ENCODE measurements around the gene CTDSP1.

Gene CTDSP1

DNA sequence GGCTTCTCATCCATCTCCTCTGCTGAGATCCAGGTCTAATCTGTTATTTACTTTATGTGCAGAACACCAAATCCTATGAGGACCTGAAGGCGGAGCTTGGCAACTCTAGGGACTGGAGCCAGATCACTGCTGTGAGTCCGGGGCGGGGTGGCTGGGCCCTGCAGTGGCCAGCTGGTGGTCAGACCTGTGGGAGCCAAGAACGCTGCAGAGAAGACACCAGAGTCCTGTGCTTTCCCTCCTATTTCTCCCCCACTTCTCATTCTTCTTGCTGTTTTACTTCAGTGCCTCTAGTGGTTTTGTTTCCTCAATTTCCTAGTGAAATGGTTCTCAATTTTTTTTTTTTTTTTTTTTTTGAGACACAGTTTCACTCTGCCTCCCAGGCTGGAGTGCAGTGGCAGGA is 38.9 kb downstream of the CTDSP1 start:
- peak in 1 of 2 donors; percentile 21 for DNase-seq (ENCODE audit: low read depth in 2 of 2)
- H3K4me3 ChIP-seq (replicated peaks in 1 of 2; ENCODE audit: low read depth in 2 of 2, low read length in 2 of 2) = no peak overlapping the region
- TF ChIP-seq, protein P1, sequence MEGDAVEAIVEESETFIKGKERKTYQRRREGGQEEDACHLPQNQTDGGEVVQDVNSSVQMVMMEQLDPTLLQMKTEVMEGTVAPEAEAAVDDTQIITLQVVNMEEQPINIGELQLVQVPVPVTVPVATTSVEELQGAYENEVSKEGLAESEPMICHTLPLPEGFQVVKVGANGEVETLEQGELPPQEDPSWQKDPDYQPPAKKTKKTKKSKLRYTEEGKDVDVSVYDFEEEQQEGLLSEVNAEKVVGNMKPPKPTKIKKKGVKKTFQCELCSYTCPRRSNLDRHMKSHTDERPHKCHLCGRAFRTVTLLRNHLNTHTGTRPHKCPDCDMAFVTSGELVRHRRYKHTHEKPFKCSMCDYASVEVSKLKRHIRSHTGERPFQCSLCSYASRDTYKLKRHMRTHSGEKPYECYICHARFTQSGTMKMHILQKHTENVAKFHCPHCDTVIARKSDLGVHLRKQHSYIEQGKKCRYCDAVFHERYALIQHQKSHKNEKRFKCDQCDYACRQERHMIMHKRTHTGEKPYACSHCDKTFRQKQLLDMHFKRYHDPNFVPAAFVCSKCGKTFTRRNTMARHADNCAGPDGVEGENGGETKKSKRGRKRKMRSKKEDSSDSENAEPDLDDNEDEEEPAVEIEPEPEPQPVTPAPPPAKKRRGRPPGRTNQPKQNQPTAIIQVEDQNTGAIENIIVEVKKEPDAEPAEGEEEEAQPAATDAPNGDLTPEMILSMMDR (IDR thresholded peaks at IDR 0.05; ENCODE audit: low read depth, low read length) = no peak

DNA sequence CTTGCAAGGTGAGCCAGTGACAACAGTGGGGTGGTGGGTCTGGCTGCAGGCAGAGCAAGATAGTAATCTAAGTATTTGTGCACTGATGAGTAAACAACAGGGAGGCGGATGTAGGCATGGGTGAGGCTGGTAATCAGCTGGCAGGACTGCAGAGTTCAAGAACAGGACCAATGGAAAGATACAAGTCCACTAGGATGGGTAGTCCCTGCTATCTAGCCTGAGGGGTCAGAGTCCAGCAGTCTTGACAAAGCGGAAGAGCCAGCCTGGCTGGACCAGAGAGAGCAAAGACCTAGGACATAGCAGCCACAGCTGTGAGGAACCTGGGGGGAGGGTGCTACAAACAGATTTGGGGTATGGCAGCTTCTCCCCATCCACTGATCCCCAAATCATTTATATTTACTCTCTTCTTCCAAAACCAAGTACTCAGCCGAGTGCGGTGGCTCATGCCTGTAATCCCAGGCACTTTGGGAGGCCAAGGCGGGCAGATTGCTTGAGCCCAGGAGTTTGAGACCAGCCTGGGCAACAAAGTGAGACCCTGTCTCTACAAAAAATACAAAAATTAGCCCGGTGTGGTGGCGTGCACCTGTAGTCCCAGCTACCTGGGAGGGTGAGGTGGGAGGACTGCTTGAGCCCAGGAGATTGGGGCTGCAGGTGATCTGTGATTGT is 45.2 kb downstream of the CTDSP1 start:
- no peak for DNase-seq (ENCODE audit: low read depth in 2 of 2)
- no peak overlapping the region for H3K4me3 ChIP-seq (replicated peaks in 1 of 2; ENCODE audit: low read depth in 2 of 2, low read length in 2 of 2)
- TF ChIP-seq, protein P1 (IDR thresholded peaks at IDR 0.05; ENCODE audit: low read depth, low read length) = no peak

DNA sequence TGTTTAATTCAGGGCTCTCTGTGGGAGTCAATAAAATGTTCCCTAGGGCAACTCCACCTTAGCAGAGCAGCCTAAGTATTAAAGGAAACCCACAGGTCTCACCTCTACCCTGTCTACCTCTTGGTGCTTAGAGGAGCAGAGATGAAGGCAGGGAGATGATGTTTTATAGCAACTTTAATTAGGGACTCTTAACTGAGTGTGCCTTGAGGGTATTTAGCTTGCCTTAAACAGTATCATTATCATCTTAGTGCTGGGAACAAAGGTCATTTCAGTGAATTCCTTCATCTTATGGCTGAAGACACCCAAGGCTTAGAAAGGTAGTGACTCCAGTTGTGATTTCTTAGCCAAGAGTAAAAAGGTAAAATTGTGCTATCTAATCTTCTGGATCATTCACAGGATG is 45.9 kb downstream of the CTDSP1 start:
- no peak overlapping the region for H3K4me3 ChIP-seq (replicated peaks in 1 of 2; ENCODE audit: low read depth in 2 of 2, low read length in 2 of 2)
- TF ChIP-seq, protein P1 (IDR thresholded peaks at IDR 0.05; ENCODE audit: low read depth, low read length) = no peak
- DNase-seq (ENCODE audit: low read depth in 2 of 2) = no peak

DNA sequence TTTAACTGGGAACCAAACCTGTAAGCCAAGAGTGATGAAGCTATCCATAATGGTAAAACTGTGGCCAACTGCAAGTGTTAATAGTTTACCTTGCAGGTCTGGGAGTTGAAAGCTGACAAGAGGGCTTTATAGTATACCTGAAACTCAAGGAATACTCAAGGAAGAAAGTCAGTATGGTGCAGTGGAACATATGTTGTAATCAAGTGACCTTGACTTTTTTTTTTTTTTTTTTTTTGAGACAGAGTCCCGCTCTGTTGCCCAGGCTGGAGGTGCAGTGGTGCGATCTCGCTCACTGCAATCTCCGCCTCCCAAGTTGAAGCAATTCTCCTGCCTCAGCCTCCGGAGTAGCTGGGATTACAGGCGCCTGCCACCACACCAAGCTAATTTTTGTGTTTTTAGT is 46.9 kb downstream of the CTDSP1 start:
- TF ChIP-seq, protein P1 (IDR thresholded peaks at IDR 0.05; ENCODE audit: low read depth, low read length) = no peak
- DNase-seq (ENCODE audit: low read depth in 2 of 2) = no peak
- no peak overlapping the region for H3K4me3 ChIP-seq (replicated peaks in 1 of 2; ENCODE audit: low read depth in 2 of 2, low read length in 2 of 2)

DNA sequence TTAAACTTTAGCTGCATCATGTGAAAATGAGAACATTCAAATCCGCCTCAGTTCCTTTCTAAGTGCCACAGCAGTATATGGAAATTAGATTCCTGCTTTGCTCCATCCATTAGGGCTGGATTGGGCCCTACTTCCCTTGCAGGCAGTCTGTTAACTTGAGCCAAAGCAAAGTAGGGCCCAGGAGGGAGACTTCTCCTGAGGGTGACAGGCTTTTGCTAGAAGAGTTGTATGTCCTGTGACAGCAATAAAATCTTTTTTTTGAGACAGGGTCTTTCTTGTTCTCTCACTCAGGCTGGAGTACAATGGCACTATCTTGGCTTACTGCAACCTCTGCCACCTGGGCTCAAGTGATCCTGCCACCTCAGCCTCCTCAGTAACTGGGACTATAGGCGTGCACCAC is 47.4 kb downstream of the CTDSP1 start:
- DNase-seq (ENCODE audit: low read depth in 2 of 2) = no peak
- no peak overlapping the region for H3K4me3 ChIP-seq (replicated peaks in 1 of 2; ENCODE audit: low read depth in 2 of 2, low read length in 2 of 2)
- TF ChIP-seq, protein P1 (IDR thresholded peaks at IDR 0.05; ENCODE audit: low read depth, low read length) = no peak

DNA sequence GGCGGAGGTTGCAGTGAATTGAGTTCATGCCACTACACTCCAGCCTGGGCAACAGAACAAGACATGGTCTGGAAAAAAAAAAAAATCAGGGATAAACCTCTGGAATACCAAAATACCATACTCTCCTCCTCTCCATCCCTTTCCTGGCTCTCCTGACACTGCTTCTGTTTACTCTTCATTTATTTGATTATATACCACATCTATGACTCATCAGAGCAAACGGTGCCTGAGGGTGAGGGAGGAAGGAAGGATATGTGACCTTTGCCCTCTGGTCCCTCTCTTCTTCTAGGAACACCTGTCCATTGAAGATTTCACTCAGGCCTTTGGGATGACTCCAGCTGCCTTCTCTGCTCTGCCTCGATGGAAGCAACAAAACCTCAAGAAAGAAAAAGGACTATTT is 49.3 kb downstream of the CTDSP1 start:
- no peak overlapping the region for H3K4me3 ChIP-seq (replicated peaks in 1 of 2; ENCODE audit: low read depth in 2 of 2, low read length in 2 of 2)
- peak in 1 of 2 donors; percentile 10 for DNase-seq (ENCODE audit: low read depth in 2 of 2)
- TF ChIP-seq, protein P1 (IDR thresholded peaks at IDR 0.05; ENCODE audit: low read depth, low read length) = no peak

DNA sequence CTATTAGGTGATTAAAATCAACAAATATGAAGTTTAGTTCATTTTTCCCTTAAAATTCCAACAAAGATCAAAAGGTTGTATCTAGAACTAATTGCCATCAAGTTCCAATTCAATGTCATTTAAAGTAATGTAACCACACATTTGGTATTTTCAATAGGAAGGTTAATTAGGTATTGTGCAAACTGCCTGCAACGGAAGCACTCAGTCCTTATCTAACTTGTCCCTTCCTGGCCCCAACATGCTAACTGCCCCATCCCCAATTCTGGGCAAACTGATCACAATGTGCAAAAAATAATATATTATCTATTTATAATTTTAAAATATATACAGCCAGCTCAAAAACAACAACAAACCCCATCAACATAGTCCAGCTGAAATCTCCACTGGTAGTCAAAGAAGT is 52.4 kb downstream of the CTDSP1 start:
- no peak for DNase-seq (ENCODE audit: low read depth in 2 of 2)
- TF ChIP-seq, protein P1 (IDR thresholded peaks at IDR 0.05; ENCODE audit: low read depth, low read length) = no peak

More for the DNA sequence above, 52.4 kb downstream of the CTDSP1 start:
- H3K4me3 ChIP-seq (replicated peaks in 1 of 2; ENCODE audit: low read depth in 2 of 2, low read length in 2 of 2) = no peak overlapping the region
